Mesodermal cell (in vitro differentiated cells): Measurements from ENCODE around the gene TET3.

Experiments
- H3K27ac ChIP-seq: 2 replicates; pipeline ENCODE4 v1.7.0; 2013; ENCODE audit warnings: mild to moderate bottlenecking, low read depth, low read length, moderate library complexity; ENCODE audit not compliant: severe bottlenecking
- H3K36me3 ChIP-seq: 2 replicates; pipeline ENCODE4 v1.7.1; 2013; ENCODE audit warnings: mild to moderate bottlenecking, low read length, moderate library complexity; ENCODE audit not compliant: control insufficient read depth, insufficient read depth
- H3K4me1 ChIP-seq: one replicate; pipeline ENCODE4 v1.7.1; 2013; ENCODE audit warnings: mild to moderate bottlenecking, low read length; ENCODE audit not compliant: insufficient read depth, control insufficient read depth, poor library complexity, severe bottlenecking
- H3K4me3 ChIP-seq: 2 replicates; pipeline ENCODE4 v1.7.0; 2013; ENCODE audit warnings: low read length, control low read depth, mild to moderate bottlenecking; ENCODE audit not compliant: insufficient read depth, poor library complexity, severe bottlenecking; ENCODE audit errors: extremely low read depth
- H3K9me3 ChIP-seq: 2 replicates; pipeline ENCODE4 v1.7.1; 2013; ENCODE audit warnings: mild to moderate bottlenecking, low read length, moderate library complexity; ENCODE audit not compliant: control insufficient read depth
- WGBS, 2 experiments: methylation state at CpG; one replicate each; pipeline ENCODE4 v1.1.5; 2013; ENCODE audit warnings: missing lambda C conversion rate in 2 of 2; ENCODE audit not compliant: insufficient coverage in 2 of 2; 5-methylcytosine and 5-hydroxymethylcytosine counted together

The TET3 gene

DNA sequence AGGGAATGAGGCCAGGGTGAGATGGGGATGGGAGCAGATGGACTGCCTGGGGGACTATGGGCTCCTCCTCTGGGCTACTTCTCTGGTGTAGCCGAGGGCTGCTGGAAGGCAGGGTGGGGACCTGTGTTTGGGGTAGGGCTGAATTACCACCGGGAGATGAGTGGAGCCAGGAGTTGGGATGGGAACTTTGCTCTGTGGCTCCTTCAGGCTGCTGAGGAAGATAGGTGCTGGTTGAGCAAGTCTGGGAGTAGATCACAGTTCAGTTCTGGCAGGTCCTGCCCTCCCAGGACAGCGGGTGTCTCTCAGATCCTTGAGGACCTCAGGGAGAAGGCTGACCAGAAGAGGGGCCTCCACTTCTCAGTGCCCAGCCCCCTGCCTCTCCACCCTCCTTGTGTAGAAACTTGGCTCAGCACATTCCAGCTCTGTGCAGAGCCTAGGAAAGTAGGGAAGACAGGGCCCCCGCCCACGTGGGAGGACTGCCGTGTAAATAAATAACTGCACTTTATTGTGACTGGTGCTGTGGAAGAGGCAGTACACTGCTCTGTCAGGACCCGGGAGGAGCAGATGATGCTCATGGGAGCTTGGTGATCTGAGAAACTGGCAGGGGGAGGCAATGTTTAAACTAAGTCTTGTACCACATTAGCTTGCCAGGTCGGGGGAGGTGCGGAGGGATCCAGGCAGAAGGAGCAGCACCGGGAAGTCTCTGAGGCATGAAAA lies 15.3 kb downstream of the TET3 start:
- Histone ChIP-seq H3K4me1 (peaks cover 42% of the 10 kb centered on the region), H3K9me3 (no peaks in the 10 kb centered on the region), H3K4me3 (no peak overlapping the region), H3K27ac (peak overlapping the region; percentile 7), H3K36me3 (peaks cover 5% of the 10 kb centered on the region)
- 52 to 59% methylated on average over 7 to 10 of the region's 10 CpGs for WGBS, 2 experiments

DNA sequence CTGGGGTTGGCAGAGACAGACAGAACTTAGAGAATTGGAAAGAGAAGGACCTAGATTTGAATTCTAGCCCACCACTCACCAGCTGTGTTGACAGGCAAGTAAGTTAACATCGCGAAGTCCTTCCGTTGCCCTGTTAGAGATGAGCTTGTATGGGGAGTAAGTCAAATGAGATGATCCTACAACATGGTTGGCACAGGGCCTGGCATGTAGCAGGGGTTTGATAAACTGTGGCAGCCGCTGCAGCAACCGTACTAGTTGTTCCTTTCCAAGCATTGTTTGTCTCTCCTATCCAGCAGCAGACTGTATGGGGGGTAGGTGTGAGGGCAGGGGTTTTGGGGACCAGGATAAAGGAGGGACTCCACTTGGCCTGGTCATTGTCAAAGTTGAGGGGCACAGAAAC lies 16.0 kb downstream of the TET3 start:
- H3K36me3 ChIP-seq, result peaks cover 11% of the 10 kb centered on the region
- H3K27ac ChIP-seq, result no peak overlapping the region
- H3K9me3 ChIP-seq, result no peaks in the 10 kb centered on the region
- WGBS, 2 experiments, result 85 to 100% methylated on average over 2 to 5 of the region's 5 CpGs
- H3K4me3 ChIP-seq, result no peak overlapping the region
- H3K4me1 ChIP-seq, result peaks cover 47% of the 10 kb centered on the region

DNA sequence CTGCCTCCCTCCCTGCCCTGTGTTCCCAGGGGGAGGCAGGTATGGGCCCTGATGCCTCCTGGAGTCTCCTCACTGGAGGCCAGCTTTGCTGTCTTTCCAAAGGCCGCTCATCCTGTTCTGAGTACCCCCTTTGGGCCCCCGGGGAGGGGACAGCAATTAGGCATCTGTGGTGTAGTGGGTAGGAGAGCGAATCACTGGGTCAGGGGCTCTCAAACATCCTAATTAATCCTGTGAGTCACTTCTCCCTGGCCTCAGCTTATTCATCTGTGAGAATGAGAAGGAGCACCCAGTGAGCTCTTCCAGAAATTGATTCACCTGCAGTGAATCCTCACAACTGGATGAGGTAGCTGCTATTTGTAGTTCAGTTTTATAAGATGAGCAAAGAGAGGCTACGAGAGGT lies 16.4 kb downstream of the TET3 start:
- Histone ChIP-seq H3K4me3 (no peak overlapping the region), H3K4me1 (peaks cover 47% of the 10 kb centered on the region), H3K9me3 (no peaks in the 10 kb centered on the region), H3K36me3 (peaks cover 15% of the 10 kb centered on the region), H3K27ac (no peak overlapping the region)
- WGBS, 2 experiments, result 89 to 95% methylated on average over 1 to 3 of the region's 4 CpGs

DNA sequence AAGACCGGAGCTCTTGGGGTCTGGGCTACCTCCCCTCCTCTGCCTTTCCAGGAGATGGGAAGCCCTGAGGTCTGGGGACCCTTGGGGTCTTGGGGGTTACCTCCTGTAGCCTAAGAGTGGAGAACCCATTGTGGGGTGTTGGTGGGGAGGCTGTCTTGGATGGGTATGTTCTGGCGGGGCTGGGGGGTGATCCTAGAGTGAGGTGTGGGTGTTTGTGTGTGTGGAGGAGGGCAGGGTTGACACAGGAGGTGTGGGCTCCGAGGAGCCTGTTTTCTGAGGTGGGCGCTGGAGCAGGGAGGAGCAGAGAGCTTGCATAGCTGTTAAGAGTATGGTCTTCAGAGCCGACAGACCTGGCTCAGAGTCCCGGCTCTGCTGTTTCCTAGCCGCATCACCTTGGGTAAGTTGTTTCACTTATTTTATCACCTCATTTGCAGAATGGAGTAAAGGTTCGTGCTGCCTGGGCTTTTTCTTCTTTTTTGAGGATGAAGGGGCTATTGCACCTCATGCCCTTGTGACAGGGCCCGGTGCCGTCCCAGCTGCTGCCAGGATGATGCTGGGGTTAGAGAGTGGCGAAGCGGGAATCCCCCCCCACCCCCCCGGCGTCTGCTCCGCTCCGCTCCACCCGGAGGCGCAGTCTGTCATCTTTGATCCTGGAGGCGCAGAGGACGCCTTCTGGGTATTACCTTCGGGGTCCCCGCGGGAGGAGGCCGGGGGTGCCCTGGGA lies 17.2 kb downstream of the TET3 start:
- H3K9me3 ChIP-seq, result no peaks in the 10 kb centered on the region
- 12 to 16% methylated on average over 10 to 14 of the region's 24 CpGs for WGBS, 2 experiments
- H3K36me3 ChIP-seq, result peaks cover 17% of the 10 kb centered on the region
- H3K4me3 ChIP-seq, result peak overlapping the region; percentile 62
- H3K4me1 ChIP-seq, result peaks cover 55% of the 10 kb centered on the region
- H3K27ac ChIP-seq, result no peak overlapping the region

DNA sequence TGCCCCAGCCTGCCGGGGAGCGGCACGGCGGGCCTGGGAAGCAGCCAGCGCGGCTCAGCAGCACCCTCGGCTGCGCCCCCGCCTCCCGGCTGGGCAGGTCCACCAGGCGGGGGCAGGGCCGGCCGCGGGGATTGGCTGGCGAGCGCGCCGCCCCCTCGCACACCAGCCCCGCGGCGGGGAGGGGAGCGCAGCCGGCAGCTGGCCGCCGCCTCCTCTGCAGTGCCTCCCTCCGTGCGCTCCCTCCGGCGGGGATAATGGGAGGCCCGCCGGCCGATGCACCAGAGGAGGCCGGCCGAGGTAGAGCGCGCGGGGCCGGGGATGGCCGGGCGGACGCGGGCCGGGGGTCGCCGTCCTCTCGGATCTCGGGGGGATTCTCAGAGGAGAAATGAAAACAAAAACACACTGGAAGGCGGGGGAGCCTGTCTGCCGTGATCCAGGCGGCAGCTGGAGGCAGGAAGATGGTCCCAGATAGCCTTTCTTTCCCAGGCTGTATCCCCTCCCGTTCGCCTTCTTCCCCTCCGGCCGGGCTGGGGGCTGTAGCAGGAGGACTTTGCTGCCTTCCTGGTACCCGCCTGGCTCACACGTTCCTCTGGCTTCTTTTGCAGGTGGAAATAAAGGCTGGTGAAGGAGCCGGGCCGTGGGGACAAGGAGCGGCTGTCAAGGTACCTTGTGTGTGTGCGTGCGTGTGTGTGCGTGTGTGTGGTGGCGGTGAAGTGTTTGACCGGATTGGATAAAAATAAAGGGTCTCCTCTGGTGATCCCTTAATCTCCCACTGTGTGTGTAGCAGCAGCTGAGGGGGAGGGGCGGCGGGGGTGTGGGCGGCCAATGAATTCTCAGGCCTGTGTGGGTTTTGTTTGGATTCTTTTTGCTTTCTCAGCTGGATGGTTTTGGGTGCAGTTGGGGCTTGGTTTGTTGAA lies 18.1 kb downstream of the TET3 start:
- peak overlapping the region; percentile 90 for H3K27ac ChIP-seq
- H3K36me3 ChIP-seq, result peaks cover 17% of the 10 kb centered on the region
- 0% methylated on average over 39 to 52 of the region's 68 CpGs for WGBS, 2 experiments
- peaks cover 56% of the 10 kb centered on the region for H3K4me1 ChIP-seq
- H3K4me3 ChIP-seq, result peak overlapping the region; percentile 62
- no peaks in the 10 kb centered on the region for H3K9me3 ChIP-seq

DNA sequence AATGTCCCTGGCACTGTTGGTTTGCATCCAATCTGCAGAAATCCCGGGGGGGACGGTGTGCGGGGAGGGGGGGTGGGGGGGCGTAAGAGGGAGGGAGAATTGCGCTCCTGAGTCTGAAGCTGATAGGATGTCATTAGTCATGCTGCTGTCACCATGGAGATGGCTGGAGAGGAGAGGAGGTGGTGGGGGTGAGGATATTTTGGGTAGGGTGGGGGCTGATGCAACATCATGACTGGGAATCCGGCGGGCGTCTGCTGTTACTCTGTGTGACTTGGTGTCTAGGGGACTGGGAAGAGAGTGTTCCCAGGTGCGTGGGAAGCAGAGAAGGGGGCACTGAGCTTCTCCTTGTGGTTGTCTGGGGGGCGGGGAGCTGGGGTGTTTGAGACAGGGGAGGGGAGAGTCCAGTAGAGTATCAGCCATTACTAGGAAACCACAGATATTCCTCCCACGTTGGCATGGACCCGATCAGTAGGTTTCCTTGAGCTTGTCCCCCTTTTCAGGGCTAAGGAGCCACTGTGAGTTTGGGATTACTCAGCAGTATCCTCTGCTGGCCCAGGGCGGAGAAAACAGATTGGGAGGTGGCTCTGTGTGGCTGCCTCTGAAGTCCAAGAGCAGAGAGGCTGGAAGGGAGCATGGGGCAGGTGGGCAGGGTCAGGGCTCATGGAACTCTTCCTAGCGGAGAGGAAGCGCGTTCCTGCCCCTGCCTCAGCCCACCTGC lies 18.9 kb downstream of the TET3 start:
- 15 to 50% methylated on average over 8 to 9 of the region's 16 CpGs for WGBS, 2 experiments
- H3K4me1 ChIP-seq, result peaks cover 61% of the 10 kb centered on the region
- peak overlapping the region; percentile 90 for H3K27ac ChIP-seq
- no peaks in the 10 kb centered on the region for H3K9me3 ChIP-seq
- peak overlapping the region; percentile 62 for H3K4me3 ChIP-seq
- H3K36me3 ChIP-seq, result peaks cover 21% of the 10 kb centered on the region

DNA sequence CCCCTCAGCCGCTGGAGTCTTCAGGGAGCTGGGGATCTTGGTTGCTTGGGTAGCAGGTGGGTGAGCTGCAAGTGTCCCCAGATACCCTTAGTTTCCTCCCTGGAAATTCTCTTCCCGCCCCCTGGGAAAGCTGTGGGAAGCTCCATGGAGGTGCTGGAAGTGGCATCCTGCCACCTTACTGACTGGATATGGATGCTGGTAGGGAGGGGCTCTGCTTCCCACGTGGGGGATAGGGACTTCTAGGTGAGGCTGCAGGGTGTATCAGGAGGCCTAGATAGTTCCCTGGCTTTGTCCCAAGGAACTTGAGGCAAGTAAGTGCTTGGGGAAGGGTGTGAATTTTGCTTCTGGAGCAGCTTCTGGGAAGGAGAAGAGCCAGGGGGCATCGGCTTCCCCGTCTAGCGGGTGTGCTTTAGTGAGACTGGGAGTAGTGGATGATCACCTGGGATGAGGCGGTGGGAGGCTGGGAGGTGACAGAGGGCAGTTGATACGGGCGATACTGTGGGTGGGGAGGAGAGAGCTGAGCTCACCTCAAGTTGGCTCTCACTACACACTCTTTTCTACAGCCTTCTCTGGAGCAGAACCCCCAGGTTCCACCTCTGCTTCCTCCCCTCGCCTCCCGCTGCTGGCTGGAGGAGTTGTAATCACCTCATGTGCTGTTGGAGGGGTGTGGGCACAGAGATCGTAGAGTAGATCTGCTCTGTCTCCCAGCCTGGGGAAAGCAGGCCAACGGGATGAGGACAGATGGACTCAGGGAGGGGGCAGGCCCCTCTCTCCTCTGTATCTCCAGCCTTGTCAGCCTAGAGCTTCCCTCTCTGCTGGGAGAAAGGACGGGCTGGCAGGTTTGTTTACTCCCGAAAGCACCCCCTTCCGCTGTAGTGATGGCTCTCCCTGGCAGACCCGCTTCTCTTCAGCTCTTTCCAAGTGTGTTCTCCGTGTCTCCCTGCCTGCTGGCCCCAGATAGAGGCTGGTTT lies 19.8 kb downstream of the TET3 start:
- H3K4me1 ChIP-seq, result peaks cover 58% of the 10 kb centered on the region
- 71 to 82% methylated on average over 5 to 12 of the region's 18 CpGs for WGBS, 2 experiments
- no peaks in the 10 kb centered on the region for H3K9me3 ChIP-seq
- H3K36me3 ChIP-seq, result peaks cover 29% of the 10 kb centered on the region
- peak overlapping the region; percentile 62 for H3K4me3 ChIP-seq
- peak overlapping the region; percentile 80 for H3K27ac ChIP-seq

DNA sequence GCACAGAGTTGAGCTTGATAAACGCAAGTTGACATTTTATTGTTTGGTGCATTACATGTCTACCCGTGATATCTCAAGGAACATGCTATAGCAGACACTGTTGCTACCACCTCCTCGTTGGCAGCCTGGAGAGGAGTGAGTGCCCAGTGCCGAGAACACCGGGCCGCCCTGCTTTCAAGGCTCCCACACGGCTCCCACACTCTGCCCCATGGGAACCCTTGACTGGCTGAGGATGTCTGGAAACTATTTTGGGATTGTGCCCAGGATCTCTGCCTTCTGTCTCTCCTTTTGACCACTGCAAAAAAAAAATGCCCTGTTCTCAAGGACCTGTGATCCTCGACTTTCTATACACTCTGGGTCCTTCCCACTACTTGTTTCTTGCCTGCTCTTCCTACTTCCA lies 21.1 kb downstream of the TET3 start:
- Histone ChIP-seq H3K4me3 (no peak overlapping the region), H3K9me3 (no peaks in the 10 kb centered on the region), H3K36me3 (peaks cover 40% of the 10 kb centered on the region), H3K27ac (no peak overlapping the region), H3K4me1 (peaks cover 45% of the 10 kb centered on the region)
- WGBS, 2 experiments, result 94 to 96% methylated on average over 4 to 7 of the region's 8 CpGs

DNA sequence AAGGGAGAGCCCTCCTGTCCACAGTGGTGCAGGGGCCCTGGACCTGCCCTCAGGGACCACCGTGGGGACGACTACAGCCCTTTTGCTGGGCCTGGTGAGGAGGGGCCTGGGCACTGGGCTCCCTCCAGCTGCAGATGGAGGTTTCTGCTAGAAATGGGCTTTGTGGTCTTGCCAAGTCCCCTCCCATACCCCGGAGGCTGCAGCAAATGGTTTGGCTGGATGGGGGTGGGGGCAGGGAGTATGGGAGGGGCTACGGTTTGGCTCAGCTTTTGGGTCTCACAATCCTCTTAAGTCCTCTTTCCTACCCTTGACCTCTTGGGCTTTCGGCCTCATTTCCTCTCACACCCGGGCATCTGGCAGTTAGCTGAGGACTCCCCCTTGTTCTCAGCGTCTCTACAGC lies 21.7 kb downstream of the TET3 start:
- Histone ChIP-seq H3K36me3 (peaks cover 45% of the 10 kb centered on the region), H3K9me3 (no peaks in the 10 kb centered on the region), H3K27ac (no peak overlapping the region), H3K4me3 (no peak overlapping the region), H3K4me1 (peaks cover 39% of the 10 kb centered on the region)
- 60 to 67% methylated on average over 1 to 2 of the region's 7 CpGs for WGBS, 2 experiments
